H1 (cell line): ENCODE measurements around the gene SH3RF3. TPM values are rescaled to one million over a fixed set of nuclear protein-coding genes. Genes with fewer than 3 reads are reported as not detected.

Experiments
- EGR1 ChIP-seq: IDR thresholded peaks from 2 replicates; pipeline ENCODE4 v1.6.1; 2011; ENCODE audit warnings: low read depth, low read length, borderline replicate concordance
- EP300 ChIP-seq, 2 experiments: IDR thresholded peaks; 1 replicate in 1 of 2; 2 replicates in 1 of 2; pipeline ENCODE4 v1.6.1; 2011 to 2012; ENCODE audit warnings: low read depth in 2 of 2, low read length in 2 of 2, mild to moderate bottlenecking in 2 of 2, borderline replicate concordance in 1 of 2, inconsistent platforms in 1 of 2, moderate library complexity in 1 of 2
- TEAD4 ChIP-seq: IDR thresholded peaks from 2 replicates; pipeline ENCODE4 v1.6.1; 2012; ENCODE audit warnings: low read depth, low read length, inconsistent platforms, mixed read lengths
- polyA plus RNA-seq, 7 experiments: library from polyadenylated mRNA; depleted of rRNA in 3 of 7; stranded (reverse) in 5 of 7; unstranded in 2 of 7; fragments of >200 nt in 5 of 7; fragments of 200-250 nt in 2 of 7; gene quantifications; 1 replicate in 5 of 7; 2 replicates in 1 of 7; 4 replicates in 1 of 7; pipeline versions ENCODE4 v1.2.1 to v1.2.3, GENCODE V29; 2011 to 2013; ENCODE audit warnings: missing spikeins in 2 of 7, mixed read lengths in 2 of 7
- total RNA-seq: library from RNA; stranded (reverse); fragmentation: NEBNext Ultra II Directional; extraction: Animal tissue kit (Norgen Biotek cat#: 25700); gene quantifications from 2 replicates; pipeline ENCODE4 v1.2.1, GENCODE V29; 2021

Gene SH3RF3
- total and polyA plus RNA-seq, 2 of the 8 experiments (the other 6 are each of a cell fraction or from before 2014, with no cell fraction given), result 0.11 to 0.65 TPM

- no peak for TF ChIP-seq EGR1
- TF ChIP-seq TEAD4, result no peak
- no peak for TF ChIP-seq EP300 (IDR thresholded peaks at IDR 0.05; ENCODE audit: borderline replicate concordance in 1 of 2, low read depth in 2 of 2, low read length in 2 of 2)
These were observed 76.4 kb downstream of the SH3RF3 start (continued) for GRCh38 chr2:109205447-109205846.
